Measurements from ENCODE around the gene ZBTB12. TPM values are rescaled to one million over a fixed set of nuclear protein-coding genes. Genes with fewer than 3 reads are reported as not detected.
A peak's percentile ranks its signal among the peaks of the same experiment; 100 is the strongest.

Gene ZBTB12
- total RNA-seq, 1 donor = 3.6 TPM

GRCh38 chr6:31861919-31862343 lies 40.0 kb downstream of the ZBTB12 start:
- peak; percentile 72 for DNase-seq (ENCODE audit: insufficient read length, low spot score, missing footprints)
- Histone ChIP-seq H2AFZ (ENCODE audit: low read length) (peak overlapping the region; percentile 89), H3K4me2 (ENCODE audit: insufficient read depth, low read length) (peak overlapping the region; percentile 94), H3K36me3 (ENCODE audit: insufficient read depth, low read length) (peaks cover 33% of the 10 kb centered on the region), H3K79me2 (ENCODE audit: insufficient read depth, low read length) (peaks cover 29% of the 10 kb centered on the region), H3K4me3 (ENCODE audit: insufficient read depth, low read length) (peak overlapping the region; percentile 98), H3K27ac (ENCODE audit: low read depth, low read length) (peak overlapping the region; percentile 89), H3K9me3 (ENCODE audit: low read depth, low read length) (no peaks in the 10 kb centered on the region), H4K20me1 (ENCODE audit: insufficient read depth, low read length) (no peaks in the 10 kb centered on the region), H3K4me1 (ENCODE audit: insufficient read depth, low read length) (peaks cover 14% of the 10 kb centered on the region), H3K27me3 (ENCODE audit: insufficient read depth, low read length) (no peaks in the 10 kb centered on the region)
- no peak for TF ChIP-seq CTCF (IDR thresholded peaks at IDR 0.05; ENCODE audit: extremely low read depth, low read depth, low read length)

- no peak overlapping the region for H3K4me2 ChIP-seq (ENCODE audit: insufficient read depth, low read length)
- no peaks in the 10 kb centered on the region for H3K9me3 ChIP-seq (ENCODE audit: low read depth, low read length)
- H2AFZ ChIP-seq (ENCODE audit: low read length) = no peak overlapping the region
- H3K36me3 ChIP-seq (ENCODE audit: insufficient read depth, low read length) = peaks cover 33% of the 10 kb centered on the region
- peak; percentile 75 for DNase-seq (ENCODE audit: insufficient read length, low spot score, missing footprints)
- no peak overlapping the region for H3K27ac ChIP-seq (ENCODE audit: low read depth, low read length)
- no peaks in the 10 kb centered on the region for H4K20me1 ChIP-seq (ENCODE audit: insufficient read depth, low read length)
- no peak overlapping the region for H3K4me3 ChIP-seq (ENCODE audit: insufficient read depth, low read length)
- peaks cover 14% of the 10 kb centered on the region for H3K4me1 ChIP-seq (ENCODE audit: insufficient read depth, low read length)
- peaks cover 29% of the 10 kb centered on the region for H3K79me2 ChIP-seq (ENCODE audit: insufficient read depth, low read length)
- no peak for TF ChIP-seq CTCF (IDR thresholded peaks at IDR 0.05; ENCODE audit: extremely low read depth, low read depth, low read length)
- H3K27me3 ChIP-seq (ENCODE audit: insufficient read depth, low read length) = no peaks in the 10 kb centered on the region
Measured at GRCh38 chr6:31861150-31861549, 40.7 kb downstream of the ZBTB12 start.

GRCh38 chr6:31860349-31860748 lies 41.5 kb downstream of the ZBTB12 start:
- H4K20me1 ChIP-seq (ENCODE audit: insufficient read depth, low read length) = no peaks in the 10 kb centered on the region
- no peak overlapping the region for H3K4me2 ChIP-seq (ENCODE audit: insufficient read depth, low read length)
- TF ChIP-seq CTCF (IDR thresholded peaks at IDR 0.05; ENCODE audit: extremely low read depth, low read depth, low read length) = no peak

GRCh38 chr6:31859923-31860322 lies 42.0 kb downstream of the ZBTB12 start:
- no peak overlapping the region for H2AFZ ChIP-seq (ENCODE audit: low read length)
- peak; percentile 68 for DNase-seq (ENCODE audit: insufficient read length, low spot score, missing footprints)
- peaks cover 29% of the 10 kb centered on the region for H3K79me2 ChIP-seq (ENCODE audit: insufficient read depth, low read length)
- H3K9me3 ChIP-seq (ENCODE audit: low read depth, low read length) = no peaks in the 10 kb centered on the region
- no peak overlapping the region for H3K4me2 ChIP-seq (ENCODE audit: insufficient read depth, low read length)
- TF ChIP-seq CTCF (IDR thresholded peaks at IDR 0.05; ENCODE audit: extremely low read depth, low read depth, low read length) = no peak
- peaks cover 33% of the 10 kb centered on the region for H3K36me3 ChIP-seq (ENCODE audit: insufficient read depth, low read length)
- peaks cover 14% of the 10 kb centered on the region for H3K4me1 ChIP-seq (ENCODE audit: insufficient read depth, low read length)
- H3K4me3 ChIP-seq (ENCODE audit: insufficient read depth, low read length) = no peak overlapping the region
- H3K27me3 ChIP-seq (ENCODE audit: insufficient read depth, low read length) = no peaks in the 10 kb centered on the region
- H3K27ac ChIP-seq (ENCODE audit: low read depth, low read length) = no peak overlapping the region
- no peaks in the 10 kb centered on the region for H4K20me1 ChIP-seq (ENCODE audit: insufficient read depth, low read length)

More at GRCh38 chr6:31860349-31860748, 41.5 kb downstream of the ZBTB12 start:
- Histone ChIP-seq H2AFZ (ENCODE audit: low read length) (no peak overlapping the region), H3K4me1 (ENCODE audit: insufficient read depth, low read length) (peaks cover 14% of the 10 kb centered on the region), H3K36me3 (ENCODE audit: insufficient read depth, low read length) (peaks cover 33% of the 10 kb centered on the region), H3K79me2 (ENCODE audit: insufficient read depth, low read length) (peaks cover 29% of the 10 kb centered on the region), H3K9me3 (ENCODE audit: low read depth, low read length) (no peaks in the 10 kb centered on the region), H3K27me3 (ENCODE audit: insufficient read depth, low read length) (no peaks in the 10 kb centered on the region), H3K27ac (ENCODE audit: low read depth, low read length) (no peak overlapping the region), H3K4me3 (ENCODE audit: insufficient read depth, low read length) (no peak overlapping the region)
- peak; percentile 49 for DNase-seq (ENCODE audit: insufficient read length, low spot score, missing footprints)

All from osteoblast (primary cell).